Endothelial cell of umbilical vein (primary cell): ENCODE measurements around the gene PAX2. TPM values are rescaled to one million over a fixed set of nuclear protein-coding genes. Genes with fewer than 3 reads are reported as not detected.

Experiments
- BruUV-seq: library from RNA; stranded (reverse); fragments of 400-500 nt; replicated peaks from 2 replicates; lab custom pipeline; 2021; lab: Mats Ljungman, UMichigan
- CTCF ChIA-PET: fragments of 300-600, 350-600 bp; sonication (Branson Sonifier 250); formaldehyde crosslinking; loops from one replicate; lab custom pipeline; 2021; ENCODE audit warnings: antibody characterized with exemption, inconsistent platforms; lab: Charles Lee
- POLR2A ChIA-PET: fragments of 300-600, 350-600 bp; sonication (Branson Sonifier 250); formaldehyde crosslinking; loops from one replicate; lab custom pipeline; 2021; ENCODE audit warnings: antibody characterized with exemption, inconsistent platforms; lab: Charles Lee
- DNase-seq: peaks from one replicate; pipeline ENCODE4 v3.0.0-alpha.2; 2011; ENCODE audit warnings: low read depth, low spot score
- FAIRE-seq: peaks from 2 replicates; lab custom pipeline; 2011; peaks lifted over from hg19 to GRCh38; lab: Jason Lieb, UNC
- H2AFZ ChIP-seq: 2 replicates; pipeline ENCODE4 v1.6.0; 2012; ENCODE audit warnings: low read depth, low read length, control low read depth, inconsistent platforms
- H3K27ac ChIP-seq: 2 replicates; pipeline ENCODE4 v1.5.1; 2011; ENCODE audit warnings: low read depth, mild to moderate bottlenecking, control low read depth, low read length, moderate library complexity; ENCODE audit not compliant: insufficient read depth
- H3K27me3 ChIP-seq, 2 experiments: 2 replicates each; pipeline versions ENCODE4 v1.6.0 to v1.6.1; 2011; ENCODE audit warnings: low read length in 2 of 2, mixed read lengths in 1 of 2; ENCODE audit not compliant: control insufficient read depth in 2 of 2, insufficient read depth in 2 of 2
- H3K36me3 ChIP-seq, 2 experiments: 2 replicates in 1 of 2; 3 replicates in 1 of 2; pipeline ENCODE4 v1.5.1; 2011; ENCODE audit warnings: low read length in 2 of 2, mild to moderate bottlenecking in 1 of 2, moderate library complexity in 1 of 2; ENCODE audit not compliant: control insufficient read depth in 2 of 2, insufficient read depth in 2 of 2; ENCODE audit errors: extremely low read depth in 1 of 2
- H3K4me1 ChIP-seq: 3 replicates; pipeline ENCODE4 v1.5.1; 2011; ENCODE audit warnings: mild to moderate bottlenecking, low read length; ENCODE audit not compliant: control insufficient read depth, insufficient read depth; ENCODE audit errors: extremely low read depth
- H3K4me2 ChIP-seq: 2 replicates; pipeline ENCODE4 v1.6.1; 2011; ENCODE audit warnings: low read length, control low read depth, mixed read lengths; ENCODE audit not compliant: insufficient read depth
- H3K4me3 ChIP-seq, 3 experiments: fragments of 200-600 bp in 1 of 3; sonication (generic), shearing (Covaris generic) in 1 of 3; replicated peaks in 1 of 3; 2 replicates each; pipeline ENCODE4 v1.5.1; 2011 to 2016; ENCODE audit warnings: control low read depth in 3 of 3, low read length in 3 of 3, mild to moderate bottlenecking in 2 of 3, inconsistent platforms in 1 of 3, low read depth in 1 of 3, moderate library complexity in 1 of 3; ENCODE audit not compliant: insufficient read depth in 1 of 3
- H3K79me2 ChIP-seq: 2 replicates; pipeline ENCODE4 v1.6.0; 2012; ENCODE audit warnings: low read length, inconsistent platforms; ENCODE audit not compliant: control insufficient read depth, insufficient read depth
- H3K9ac ChIP-seq: replicated peaks from 2 replicates; pipeline ENCODE3; 2011; ENCODE audit warnings: low read length, control low read depth; ENCODE audit not compliant: insufficient read depth; ENCODE audit errors: extremely low read depth
- H3K9me1 ChIP-seq: replicated peaks from 3 replicates; pipeline ENCODE4 v1.6.0; 2011; ENCODE audit warnings: mild to moderate bottlenecking, low read length; ENCODE audit not compliant: control insufficient read depth, insufficient read depth; ENCODE audit errors: extremely low read depth
- H3K9me3 ChIP-seq: replicated peaks from 2 replicates; pipeline ENCODE4 v1.5.1; 2012; ENCODE audit warnings: low read length, inconsistent platforms; ENCODE audit not compliant: control insufficient read depth, insufficient read depth
- H4K20me1 ChIP-seq: replicated peaks from 2 replicates; pipeline ENCODE3; 2011; ENCODE audit warnings: mild to moderate bottlenecking, low read length; ENCODE audit not compliant: control insufficient read depth, insufficient read depth; ENCODE audit errors: extremely low read depth
- CTCF ChIP-seq, 2 donors: IDR thresholded peaks; 1 replicate in 1 of 2; 2 replicates in 1 of 2; pipeline ENCODE4 v1.5.1; 2011; ENCODE audit warnings: low read length in 2 of 2, mild to moderate bottlenecking in 2 of 2, moderate library complexity in 2 of 2, control low read depth in 1 of 2, inconsistent platforms in 1 of 2, low read depth in 1 of 2; ENCODE audit not compliant: insufficient read depth in 1 of 2; ENCODE audit errors: extremely low read depth in 1 of 2
- EZH2 ChIP-seq: IDR thresholded peaks from 2 replicates; pipeline ENCODE4 v1.6.1; 2012; ENCODE audit warnings: borderline replicate concordance, low read depth, mild to moderate bottlenecking, moderate library complexity, low read length, inconsistent platforms; ENCODE audit not compliant: severe bottlenecking
- FOS ChIP-seq: IDR thresholded peaks from 2 replicates; pipeline ENCODE4 v1.6.1; 2011; ENCODE audit warnings: mild to moderate bottlenecking, low read length, moderate library complexity, borderline replicate concordance; ENCODE audit not compliant: insufficient read depth
- JUN ChIP-seq: IDR thresholded peaks from 2 replicates; pipeline ENCODE4 v1.6.1; 2011; ENCODE audit warnings: borderline replicate concordance, low read depth; ENCODE audit not compliant: insufficient read length, insufficient read depth
- MAX ChIP-seq: IDR thresholded peaks from 2 replicates; pipeline ENCODE4 v1.6.1; 2011; ENCODE audit not compliant: insufficient read depth, insufficient read length
- MYC ChIP-seq: IDR thresholded peaks from one replicate; pipeline ENCODE4 v1.6.1; 2011; ENCODE audit warnings: mild to moderate bottlenecking, low read depth, low read length
- POLR2AphosphoS5 ChIP-seq: IDR thresholded peaks from 2 replicates; pipeline ENCODE4 v1.6.1; 2012; ENCODE audit warnings: low read depth, mild to moderate bottlenecking, control low read depth, low read length, moderate library complexity; ENCODE audit not compliant: insufficient read depth
- dilution Hi-C: fragments of 300-500 bp; cut with MboI; formaldehyde crosslinking; loops from one replicate; pipeline ENCODE4 v1.15.0; 2019; ENCODE audit warnings: low sequenced_read_pairs; ENCODE audit not compliant: extremely low pct_ligation_motif_present
- intact Hi-C: fragments of 100-400 bp; cut with micrococcal nuclease; formaldehyde crosslinking; loops from one replicate; pipeline ENCODE4 v1.10.0; 2022
- polyA plus RNA-seq, 4 experiments: library from polyadenylated mRNA; depleted of rRNA in 3 of 4; stranded (reverse) in 3 of 4; unstranded in 1 of 4; fragments of >200 nt; gene quantifications; 2 replicates each; pipeline versions ENCODE4 v1.2.1 to v1.2.3, GENCODE V29; 2011 to 2012; ENCODE audit warnings: missing spikeins in 1 of 4
- total RNA-seq: library from RNA; stranded (reverse); gene quantifications from 2 replicates; pipeline ENCODE4 v1.2.3, GENCODE V29; 2021

PAX2 gene
- total and polyA plus RNA-seq, 2 donors (not counting 3 experiments of a cell fraction or from before 2014, with no cell fraction given) = not detected

- Histone ChIP-seq H3K4me2 (no peak overlapping the region), H3K9ac (no peak overlapping the region), H3K9me1 (no peaks in the 10 kb centered on the region), H3K27me3 (peaks cover 88 to 98% of the 10 kb centered on the region in 2 experiments), H3K4me1 (no peaks in the 10 kb centered on the region), H4K20me1 (no peaks in the 10 kb centered on the region), H3K36me3 (no peaks in the 10 kb centered on the region), H3K4me3 (no peak overlapping the region), H2AFZ (no peak overlapping the region), H3K79me2 (no peaks in the 10 kb centered on the region), H3K9me3 (no peaks in the 10 kb centered on the region), H3K27ac (no peak overlapping the region)
- dilution Hi-C loops (no loop called here), intact Hi-C loops (no loop called here)
- FAIRE-seq (no peak), DNase-seq (no peak)
- ChIA-PET POLR2A (no interaction called here), CTCF (no interaction called here)
- BruUV-seq = no TSS peak
- peak; percentile 72 for TF ChIP-seq EZH2
- no peak for TF ChIP-seq MYC
These were observed 9.8 kb upstream of the PAX2 start for GRCh38 chr10:100735337-100736143.

DNA sequence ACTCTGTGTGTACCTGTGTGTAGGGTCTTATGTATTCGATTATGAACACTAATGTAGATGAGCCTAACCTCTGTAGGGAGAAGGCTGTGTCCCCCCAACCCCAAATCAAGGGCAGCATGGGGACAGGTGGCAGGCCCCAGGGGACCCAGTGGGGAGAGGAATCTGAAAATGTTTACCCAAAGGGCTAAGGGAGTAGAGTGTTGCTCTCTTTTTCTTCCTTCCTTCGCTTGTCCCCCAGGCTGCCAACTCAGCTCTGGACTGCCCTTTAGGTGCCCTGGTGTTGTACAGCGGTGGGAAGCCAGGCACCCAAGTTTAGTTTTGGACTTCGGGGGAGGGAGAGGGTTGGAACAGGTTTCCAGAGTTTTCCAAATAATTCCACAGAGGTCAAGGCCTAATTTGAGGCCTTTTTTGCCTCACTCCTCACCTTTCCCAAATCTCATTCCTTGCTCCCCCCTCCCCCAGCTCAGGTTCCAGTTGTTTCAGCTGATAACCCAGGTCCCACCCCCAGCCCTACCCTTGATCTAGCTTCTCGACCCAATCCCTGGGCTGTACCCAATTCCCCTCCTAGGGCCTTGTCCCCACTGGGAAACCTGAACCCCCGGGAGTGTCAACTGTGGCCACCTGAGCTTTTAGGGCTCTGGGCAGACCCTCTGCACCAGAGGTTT lies 9.1 kb upstream of the PAX2 start:
- ChIA-PET CTCF (no interaction called here), POLR2A (no interaction called here)
- Histone ChIP-seq H3K4me2 (no peak overlapping the region), H3K9ac (no peak overlapping the region), H3K27ac (no peak overlapping the region), H3K9me3 (no peaks in the 10 kb centered on the region), H3K4me1 (no peaks in the 10 kb centered on the region), H3K27me3 (peaks cover 88 to 98% of the 10 kb centered on the region in 2 experiments), H2AFZ (no peak overlapping the region), H3K9me1 (no peaks in the 10 kb centered on the region), H3K79me2 (no peaks in the 10 kb centered on the region), H3K4me3 (no peak overlapping the region), H3K36me3 (no peaks in the 10 kb centered on the region), H4K20me1 (no peaks in the 10 kb centered on the region)
- DNase-seq = no peak
- dilution Hi-C loops (no loop called here), intact Hi-C loops (no loop called here)
- no TSS peak for BruUV-seq
- TF ChIP-seq FOS (no peak), MAX (no peak), POLR2AphosphoS5 (no peak), JUN (no peak), CTCF (IDR thresholded peaks at IDR 0.05; ENCODE audit: extremely low read depth in 1 of 2, insufficient read depth in 1 of 2, low read depth in 1 of 2, low read length in 2 of 2) (no peak)
- FAIRE-seq = no peak
